Measurements from ENCODE around the gene HAUS1. TPM values are rescaled to one million over a fixed set of nuclear protein-coding genes. Genes with fewer than 3 reads are reported as not detected.

The HAUS1 gene, protein sequence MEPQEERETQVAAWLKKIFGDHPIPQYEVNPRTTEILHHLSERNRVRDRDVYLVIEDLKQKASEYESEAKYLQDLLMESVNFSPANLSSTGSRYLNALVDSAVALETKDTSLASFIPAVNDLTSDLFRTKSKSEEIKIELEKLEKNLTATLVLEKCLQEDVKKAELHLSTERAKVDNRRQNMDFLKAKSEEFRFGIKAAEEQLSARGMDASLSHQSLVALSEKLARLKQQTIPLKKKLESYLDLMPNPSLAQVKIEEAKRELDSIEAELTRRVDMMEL
- 20.9 TPM for total RNA-seq

DNA sequence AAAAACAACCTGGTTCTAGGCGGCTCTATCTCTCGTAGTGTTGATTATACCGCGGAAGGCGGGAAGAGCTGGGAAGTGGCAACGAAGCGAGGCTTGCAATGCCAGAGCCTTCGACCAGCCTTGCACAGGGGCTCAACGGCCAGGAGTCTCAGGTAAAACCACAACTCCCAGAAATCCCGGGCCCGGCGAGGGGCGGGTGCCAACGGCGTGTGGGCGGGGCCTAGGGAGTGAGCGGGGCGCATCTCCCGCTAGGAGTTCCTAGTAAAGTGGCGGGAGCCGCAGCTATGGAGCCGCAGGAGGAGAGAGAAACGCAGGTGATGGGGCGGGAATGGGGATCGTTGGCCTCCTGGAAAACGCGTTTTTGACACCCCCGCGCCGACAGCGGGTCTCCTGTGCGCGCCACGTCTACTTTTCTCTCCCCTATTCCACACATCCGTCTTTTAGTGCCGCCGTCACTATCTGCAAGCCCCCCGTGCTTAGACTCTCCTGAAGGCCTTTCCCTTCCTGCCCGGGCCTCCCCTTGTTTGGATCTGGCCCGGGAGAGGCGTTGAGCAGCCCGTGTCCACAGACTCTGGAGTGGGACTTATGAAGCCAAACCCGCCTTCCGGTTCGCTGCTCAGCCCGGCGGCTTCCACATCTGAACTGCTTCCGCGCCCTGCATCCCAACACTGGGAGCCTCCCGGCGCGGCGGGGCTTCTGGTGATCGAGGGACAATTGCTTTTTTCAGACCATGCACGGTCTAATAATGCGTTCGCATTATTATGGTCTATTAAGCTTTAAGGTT is at the start of gene HAUS1:
Gene HAUS1 (plus strand): TSS at position 258 of the 784 bp plus-strand sequence. CDS start 27 bp downstream, at position 285.
- Histone ChIP-seq H3K4me1 (peaks cover 14% of the 10 kb centered on the region), H3K27ac (peak within 1 kb of the TSS; percentile 80), H3K36me3 (no peaks in the 10 kb centered on the region), H3K4me3 (peak within 1 kb of the TSS; percentile 55 to 67), H3K27me3 (no peaks in the 10 kb centered on the region), H3K9me3 (no peaks in the 10 kb centered on the region)
- peak in 1 of 2 donors; percentile 91 for DNase-seq (ENCODE audit: extremely low spot score in 2 of 2)
- TF ChIP-seq POLR2A (IDR thresholded peaks at IDR 0.05) (peak in 1 of 2 donors; percentile 42), POLR2AphosphoS5 (IDR thresholded peaks at IDR 0.05; ENCODE audit: insufficient read depth in 1 of 2, low read depth in 1 of 2) (peak; percentile 69 to 88)
- TF ChIP-seq, protein P1, sequence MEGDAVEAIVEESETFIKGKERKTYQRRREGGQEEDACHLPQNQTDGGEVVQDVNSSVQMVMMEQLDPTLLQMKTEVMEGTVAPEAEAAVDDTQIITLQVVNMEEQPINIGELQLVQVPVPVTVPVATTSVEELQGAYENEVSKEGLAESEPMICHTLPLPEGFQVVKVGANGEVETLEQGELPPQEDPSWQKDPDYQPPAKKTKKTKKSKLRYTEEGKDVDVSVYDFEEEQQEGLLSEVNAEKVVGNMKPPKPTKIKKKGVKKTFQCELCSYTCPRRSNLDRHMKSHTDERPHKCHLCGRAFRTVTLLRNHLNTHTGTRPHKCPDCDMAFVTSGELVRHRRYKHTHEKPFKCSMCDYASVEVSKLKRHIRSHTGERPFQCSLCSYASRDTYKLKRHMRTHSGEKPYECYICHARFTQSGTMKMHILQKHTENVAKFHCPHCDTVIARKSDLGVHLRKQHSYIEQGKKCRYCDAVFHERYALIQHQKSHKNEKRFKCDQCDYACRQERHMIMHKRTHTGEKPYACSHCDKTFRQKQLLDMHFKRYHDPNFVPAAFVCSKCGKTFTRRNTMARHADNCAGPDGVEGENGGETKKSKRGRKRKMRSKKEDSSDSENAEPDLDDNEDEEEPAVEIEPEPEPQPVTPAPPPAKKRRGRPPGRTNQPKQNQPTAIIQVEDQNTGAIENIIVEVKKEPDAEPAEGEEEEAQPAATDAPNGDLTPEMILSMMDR (IDR thresholded peaks at IDR 0.05), result no peak
- intact Hi-C loops (cut with DNase I), result no loop called here

DNA sequence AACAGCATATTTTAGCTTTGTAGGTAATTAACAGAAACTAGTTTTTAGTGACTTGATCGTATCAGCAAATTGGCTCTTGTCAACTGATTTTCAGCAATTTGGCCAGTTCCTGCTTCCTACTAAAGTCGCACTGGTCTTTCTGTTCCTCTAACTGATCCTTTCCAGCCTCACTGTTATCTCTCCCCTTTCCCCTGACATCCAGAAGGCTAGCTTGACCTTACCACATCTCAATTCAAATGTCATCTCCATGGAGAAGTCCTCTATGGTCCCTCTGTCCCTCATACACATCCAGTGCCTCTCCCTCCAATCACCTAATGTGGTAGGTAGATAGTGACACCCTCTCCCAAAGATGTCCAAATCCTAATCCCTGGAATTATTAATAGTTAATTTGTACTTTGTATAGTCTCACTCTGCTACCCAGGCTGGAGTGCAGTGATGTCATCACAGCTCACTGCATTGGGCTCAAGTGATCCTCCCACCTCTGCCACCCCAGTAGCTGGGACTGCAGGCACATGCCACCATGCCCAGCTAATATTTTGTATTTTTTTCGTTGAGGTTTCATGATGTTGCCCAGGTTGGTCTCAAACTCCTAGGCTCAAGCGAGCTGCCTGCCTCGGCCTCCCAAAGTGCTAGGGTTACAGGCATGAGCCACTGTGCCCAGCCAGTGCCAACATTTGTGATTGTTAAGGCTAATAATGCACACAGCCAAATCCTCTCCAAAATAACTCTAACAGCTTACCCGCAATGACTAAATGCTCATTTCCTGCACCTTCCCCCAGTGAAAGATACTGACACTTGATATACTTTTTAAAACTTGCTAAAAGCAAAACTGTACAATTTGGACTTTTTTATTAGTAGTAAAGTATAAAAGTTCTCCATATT is 49.0 kb upstream of the HAUS1 start:
- intact Hi-C loops (cut with DNase I), result loop anchor here (10.0 kb wide), 1 partner anchor 60 kb away; no protein-coding TSS in a partner anchor
- TF ChIP-seq POLR2AphosphoS5 (IDR thresholded peaks at IDR 0.05; ENCODE audit: insufficient read depth in 1 of 2, low read depth in 1 of 2), result no peak
- TF ChIP-seq POLR2A (IDR thresholded peaks at IDR 0.05), result no peak
- TF ChIP-seq, protein P1 (IDR thresholded peaks at IDR 0.05), result no peak
- no peak for DNase-seq (ENCODE audit: extremely low spot score in 2 of 2)
- Histone ChIP-seq H3K4me3 (no peak overlapping the region), H3K27ac (no peak overlapping the region), H3K9me3 (no peaks in the 10 kb centered on the region), H3K4me1 (no peaks in the 10 kb centered on the region), H3K36me3 (no peaks in the 10 kb centered on the region), H3K27me3 (no peaks in the 10 kb centered on the region)

DNA sequence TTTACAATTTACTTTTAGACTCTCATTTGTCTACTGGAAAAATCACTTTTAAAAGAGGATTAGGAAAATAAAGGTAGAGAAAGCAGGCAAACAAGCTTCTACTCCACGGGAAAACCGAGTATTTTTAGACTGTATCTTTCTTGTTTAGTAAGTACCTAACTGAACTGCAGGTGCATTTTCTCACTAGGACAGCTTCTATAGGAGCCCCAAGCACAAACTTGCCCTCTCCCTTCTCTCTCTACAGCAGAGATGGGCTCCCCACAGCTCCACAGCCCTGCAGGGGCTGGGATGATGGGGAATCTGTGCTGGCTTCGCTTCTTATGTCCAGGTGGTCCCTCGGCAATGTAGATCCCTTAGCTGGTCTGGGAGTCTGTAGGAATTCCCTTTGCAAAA is 48.4 kb upstream of the HAUS1 start:
- intact Hi-C loops (cut with DNase I), result loop anchor here (10.0 kb wide), 1 partner anchor 61 kb away; no protein-coding TSS in a partner anchor
- Histone ChIP-seq H3K27me3 (no peaks in the 10 kb centered on the region), H3K4me3 (no peak overlapping the region), H3K4me1 (no peaks in the 10 kb centered on the region), H3K9me3 (no peaks in the 10 kb centered on the region), H3K27ac (no peak overlapping the region), H3K36me3 (no peaks in the 10 kb centered on the region)
- TF ChIP-seq POLR2AphosphoS5 (IDR thresholded peaks at IDR 0.05; ENCODE audit: insufficient read depth in 1 of 2, low read depth in 1 of 2) (no peak), POLR2A (IDR thresholded peaks at IDR 0.05) (no peak)
- TF ChIP-seq, protein P1 (IDR thresholded peaks at IDR 0.05), result no peak
- DNase-seq (ENCODE audit: extremely low spot score in 2 of 2), result no peak

DNA sequence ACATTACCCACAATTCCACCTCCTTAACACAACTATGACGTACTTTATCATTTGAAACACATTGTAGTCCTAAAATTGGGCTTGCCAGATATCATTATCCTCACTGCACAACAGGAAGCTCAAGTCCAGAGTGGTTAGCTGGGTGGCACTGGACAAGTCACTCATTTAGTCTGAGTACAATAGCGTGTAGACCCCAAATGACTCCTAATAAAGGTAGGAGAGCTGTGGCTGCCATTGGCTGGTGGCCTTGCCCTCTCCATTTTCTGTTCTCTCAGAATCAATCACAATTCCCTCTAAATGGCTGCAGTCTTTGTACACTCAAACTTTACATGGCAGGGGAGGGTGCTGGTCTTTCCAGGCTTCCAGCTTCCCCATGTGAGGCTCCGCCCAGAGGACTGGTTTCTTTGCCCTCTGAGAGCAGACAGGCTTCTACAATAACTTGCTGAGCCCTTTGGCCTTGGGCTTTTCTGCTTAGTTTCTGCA is 43.8 kb upstream of the HAUS1 start:
- Histone ChIP-seq H3K9me3 (no peaks in the 10 kb centered on the region), H3K27ac (no peak overlapping the region), H3K27me3 (no peaks in the 10 kb centered on the region), H3K4me3 (no peak overlapping the region), H3K36me3 (no peaks in the 10 kb centered on the region), H3K4me1 (no peaks in the 10 kb centered on the region)
- intact Hi-C loops (cut with DNase I), result no loop called here
- no peak for TF ChIP-seq POLR2A (IDR thresholded peaks at IDR 0.05)
- no peak for TF ChIP-seq POLR2AphosphoS5 (IDR thresholded peaks at IDR 0.05; ENCODE audit: insufficient read depth in 1 of 2, low read depth in 1 of 2)
- TF ChIP-seq, protein P1 (IDR thresholded peaks at IDR 0.05), result no peak
- no peak for DNase-seq (ENCODE audit: extremely low spot score in 2 of 2)

All from vagina (tissue), 2 donors.